H4 (cell line): ENCODE results near the gene ZKSCAN5. TPM values are rescaled to one million over a fixed set of nuclear protein-coding genes. Genes with fewer than 3 reads are reported as not detected.
A peak's percentile ranks its signal among the peaks of the same experiment; 100 is the strongest.
"Not testable (repeated sequence)": the region's sequence is repeated elsewhere in the genome, so short reads cannot be mapped to it uniquely, and the experiment has no call there.

Source experiments
- DNase-seq: peaks from one replicate; pipeline ENCODE4 v3.0.0-alpha.2; 2015; ENCODE audit warnings: low spot score
- total RNA-seq: library from RNA; depleted of rRNA; stranded (reverse); fragments of >200 nt; shearing (Covaris generic); gene quantifications from 2 replicates; pipeline ENCODE4 v1.2.3, GENCODE V29; 2014

Gene ZKSCAN5
- total RNA-seq, 1 experiment from 2014 or later: 13.6 TPM

DNA sequence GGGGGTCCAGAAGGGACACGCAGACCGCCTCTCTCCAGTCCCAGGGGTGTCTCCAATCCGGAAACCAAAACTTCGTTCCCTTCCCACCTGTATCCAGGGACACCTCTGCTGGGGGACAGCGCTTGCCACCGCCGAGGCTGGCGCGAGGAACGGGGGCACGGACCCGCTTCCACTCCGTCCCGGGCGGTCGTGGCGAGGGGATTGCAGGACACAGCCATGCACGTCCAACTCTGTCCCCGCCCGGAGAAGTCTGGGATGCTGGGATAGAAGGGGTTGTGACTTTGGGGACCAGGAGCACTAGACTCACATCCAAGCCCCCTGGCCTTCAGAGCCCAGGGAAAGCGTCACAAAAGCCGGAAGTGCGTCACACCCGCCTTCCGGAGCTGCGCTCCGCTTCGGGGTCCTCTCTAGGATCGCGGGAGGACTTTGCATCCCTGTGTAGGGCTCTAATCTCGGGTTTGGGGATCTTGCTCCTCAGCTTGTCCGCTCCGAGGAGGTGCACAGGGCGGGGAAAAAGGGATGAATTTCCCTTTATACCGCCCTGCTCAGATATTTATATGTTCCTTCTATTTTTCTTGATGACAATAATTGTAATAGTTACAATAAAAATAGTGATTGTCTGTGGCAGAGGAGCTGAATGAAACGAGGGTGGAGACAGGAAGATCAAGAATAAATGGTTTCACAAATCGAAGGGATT is 47.5 kb downstream of the ZKSCAN5 start, which contains the start of gene FAM200A:
Gene FAM200A, minus strand, starts transcription at position 348 of the 697 bp plus-strand sequence. CDS start 3,707 bp downstream, outside the sequence.
- DNase-seq: peak; percentile 88

DNA sequence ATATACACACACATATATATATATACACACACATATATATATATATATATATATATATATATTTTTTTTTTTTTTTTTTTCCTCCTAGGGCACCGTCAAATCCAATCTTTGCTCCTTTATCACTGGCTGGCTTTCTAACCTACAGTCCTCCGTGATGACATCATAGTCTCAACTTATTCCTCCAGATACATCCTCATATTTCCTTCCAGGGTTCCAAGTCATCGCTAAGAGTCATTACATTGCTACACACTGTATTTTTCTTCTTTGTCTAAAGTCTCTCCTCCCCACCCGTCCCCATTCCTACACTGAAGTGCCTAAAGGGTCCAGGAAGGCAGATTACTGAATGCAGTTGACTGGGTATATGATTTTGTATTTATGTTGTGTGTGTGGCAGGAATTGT is 48.6 kb downstream of the ZKSCAN5 start:
- no peak for DNase-seq

- no peak for DNase-seq
Observed at GRCh38 chr7:99554939-99555338, 50.5 kb downstream of the ZKSCAN5 start.

GRCh38 chr7:99557196-99557607 is 52.7 kb downstream of the ZKSCAN5 start:
- DNase-seq: no peak

- DNase-seq: no peak
Observed at GRCh38 chr7:99557940-99558305, 53.5 kb downstream of the ZKSCAN5 start.

GRCh38 chr7:99558306-99559174 is 54.1 kb downstream of the ZKSCAN5 start, which contains the start of gene ZNF655:
Gene ZNF655 (plus strand): TSS chr7:99558642. CDS start chr7:99560560, 1,918 bp downstream.
- DNase-seq: peak; percentile 87

DNA sequence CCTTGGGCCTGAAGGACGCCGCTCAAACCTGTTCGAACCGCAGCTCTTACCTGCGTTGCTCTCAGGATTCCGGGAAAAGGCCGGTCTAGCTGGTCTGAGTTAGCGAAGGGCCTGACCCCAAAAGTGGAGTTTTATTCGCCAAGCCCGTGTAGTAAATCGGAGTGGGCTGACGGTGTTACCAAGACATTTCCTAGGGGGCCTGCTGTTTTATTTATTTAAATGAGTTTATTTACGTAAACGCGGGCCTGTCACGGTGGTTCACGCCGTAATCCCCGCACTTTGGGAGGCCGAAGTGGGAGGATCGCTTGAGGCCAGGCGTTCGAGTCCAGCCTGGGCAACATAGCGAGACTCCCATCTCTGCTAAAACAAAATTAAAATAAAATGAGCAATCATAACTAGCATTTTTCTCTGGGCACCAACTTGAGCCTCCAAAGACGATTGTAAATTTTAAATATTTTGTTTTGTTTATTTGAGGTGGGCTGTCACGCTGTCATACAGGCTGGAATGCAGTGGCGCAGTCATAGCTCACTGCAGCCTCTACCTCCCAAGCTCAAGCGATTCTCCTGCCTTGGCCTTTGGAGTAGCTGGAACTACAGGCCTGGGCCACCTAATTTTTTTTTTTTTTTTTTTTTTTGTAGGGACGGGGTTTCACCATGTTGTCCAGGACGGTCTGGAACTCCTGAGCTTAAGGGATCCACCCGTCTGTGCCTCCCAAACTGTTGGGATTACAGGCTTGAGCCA is 54.9 kb downstream of the ZKSCAN5 start:
- DNase-seq: no peak

DNA sequence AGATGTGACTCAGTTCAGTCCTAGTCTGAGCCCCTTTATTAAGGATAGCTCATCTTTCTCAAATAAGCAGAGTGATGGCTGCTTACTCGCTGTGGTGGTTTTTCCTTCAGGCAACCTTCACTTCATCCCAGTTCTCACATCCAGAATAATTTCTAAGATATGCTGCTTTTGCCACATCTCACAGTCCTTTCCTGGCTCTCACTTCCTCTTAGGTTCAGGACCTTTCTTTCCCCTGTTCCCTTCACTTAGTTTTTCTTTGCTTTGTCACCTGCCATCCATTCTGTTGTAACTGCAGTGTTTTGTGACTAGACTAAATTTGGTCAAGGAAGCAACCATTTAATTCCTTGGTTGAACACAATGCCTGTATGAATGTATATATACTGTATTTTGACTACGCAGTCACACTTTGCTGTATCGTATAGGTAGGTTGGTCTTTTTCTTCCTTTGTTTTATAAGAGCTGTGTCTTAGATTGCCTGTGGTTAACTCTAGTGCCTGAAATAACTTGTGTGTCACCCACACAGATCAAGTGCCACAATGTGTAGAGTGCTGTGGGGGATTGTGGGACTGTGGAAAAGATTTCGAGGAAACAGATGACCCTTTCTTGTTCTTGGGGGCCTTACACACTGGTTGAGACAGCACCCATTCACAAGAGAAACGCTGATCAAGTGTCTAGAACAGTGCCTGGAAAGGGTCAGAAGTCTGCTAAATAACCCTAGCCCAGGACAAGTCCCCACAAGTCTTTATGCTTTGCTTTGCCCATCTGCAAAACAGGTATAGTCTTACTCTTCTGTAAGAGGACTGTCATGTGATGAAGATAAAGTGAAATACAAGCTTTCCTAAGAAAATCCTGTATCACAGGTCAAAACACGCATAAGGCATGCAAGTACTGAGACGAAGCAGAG is 56.6 kb downstream of the ZKSCAN5 start:
- DNase-seq: no peak

DNA sequence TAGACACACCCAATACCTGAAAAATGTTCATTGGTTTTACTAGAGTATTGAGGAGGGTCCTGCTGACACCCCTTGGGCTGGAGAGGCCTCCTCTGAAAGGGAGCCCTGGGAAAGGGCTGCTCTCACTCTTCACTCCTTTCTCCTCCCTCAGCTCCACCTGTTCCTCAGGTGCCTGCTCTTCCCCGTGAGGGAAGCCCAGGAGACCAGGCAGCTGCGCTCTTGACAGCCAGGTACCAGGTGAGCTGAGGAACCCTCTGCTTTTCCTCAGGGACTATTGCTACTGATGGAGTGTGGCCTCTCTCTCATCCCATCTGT is 57.2 kb downstream of the ZKSCAN5 start:
- no peak for DNase-seq

DNA sequence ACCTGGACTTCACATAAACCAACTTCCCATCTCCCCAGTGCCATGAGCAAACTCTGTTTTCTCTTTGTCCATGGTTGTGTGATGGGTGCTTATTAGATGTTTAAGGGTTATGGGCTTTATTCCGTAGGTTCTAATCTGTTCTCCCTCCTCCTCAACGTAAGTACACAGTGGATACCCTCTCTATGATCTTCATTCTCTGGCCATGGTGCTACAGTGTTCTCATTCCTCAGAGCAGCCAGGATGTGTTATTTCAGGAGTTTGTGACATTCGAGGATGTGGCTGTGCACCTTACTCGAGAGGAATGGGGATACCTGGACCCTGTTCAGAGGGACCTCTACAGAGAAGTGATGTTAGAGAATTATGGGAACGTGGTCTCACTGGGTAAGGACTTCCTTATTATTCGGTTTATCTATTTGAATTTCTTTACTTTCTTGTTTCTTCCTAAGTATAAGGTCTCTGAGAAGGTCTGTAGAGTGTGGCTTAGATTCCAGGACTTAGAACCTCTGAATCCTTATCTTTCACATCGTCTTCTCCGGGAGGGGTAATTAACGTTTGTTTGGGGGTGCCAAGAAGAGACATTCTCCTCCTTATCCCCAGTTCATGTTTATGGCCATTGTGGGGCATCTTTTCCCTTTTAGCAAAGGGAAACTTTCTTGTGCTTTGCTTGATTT is 57.8 kb downstream of the ZKSCAN5 start:
- DNase-seq: no peak

GRCh38 chr7:99562832-99563231 is 58.4 kb downstream of the ZKSCAN5 start:
- peak; percentile 97 for DNase-seq

DNA sequence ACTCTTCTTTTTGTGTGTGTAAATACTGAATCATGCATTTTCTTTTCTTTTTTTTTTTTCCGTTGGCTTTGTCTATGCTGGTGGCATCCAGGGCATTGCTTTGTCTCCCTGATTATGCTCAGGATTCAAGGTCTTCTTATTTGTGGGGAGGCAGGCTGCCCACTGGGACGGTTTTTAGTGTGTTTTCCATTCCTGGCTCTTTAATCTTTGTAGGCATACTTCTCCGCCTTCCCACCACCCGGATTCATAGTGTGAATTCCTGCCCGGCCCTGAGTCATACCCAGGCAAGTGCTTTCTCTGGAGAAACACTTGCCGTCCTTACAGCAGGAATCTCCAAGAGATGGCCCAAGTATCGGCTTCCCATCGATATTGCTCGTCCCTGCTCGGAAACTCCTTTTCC is 59.2 kb downstream of the ZKSCAN5 start:
- DNase-seq: peak; percentile 29

DNA sequence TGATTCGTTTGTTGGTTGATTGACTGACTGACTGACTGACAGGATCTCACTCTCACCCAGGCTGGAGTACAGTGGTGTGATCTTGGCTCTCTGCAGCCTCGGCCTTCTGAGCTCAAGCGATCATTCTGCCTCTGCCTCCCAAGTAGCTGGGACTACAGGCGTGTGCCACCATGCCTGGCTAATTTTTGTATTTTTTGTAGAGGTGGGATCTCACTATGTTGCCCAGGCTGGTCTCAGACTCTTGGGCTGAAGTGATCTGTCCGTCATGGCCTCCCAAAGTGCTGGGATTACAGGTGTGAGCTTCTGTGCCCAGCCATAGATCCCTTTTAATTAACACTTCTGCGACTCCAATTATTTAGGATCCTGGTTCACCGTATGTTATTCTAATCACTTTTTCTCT is 64.3 kb downstream of the ZKSCAN5 start:
- DNase-seq: not testable (repeated sequence)

DNA sequence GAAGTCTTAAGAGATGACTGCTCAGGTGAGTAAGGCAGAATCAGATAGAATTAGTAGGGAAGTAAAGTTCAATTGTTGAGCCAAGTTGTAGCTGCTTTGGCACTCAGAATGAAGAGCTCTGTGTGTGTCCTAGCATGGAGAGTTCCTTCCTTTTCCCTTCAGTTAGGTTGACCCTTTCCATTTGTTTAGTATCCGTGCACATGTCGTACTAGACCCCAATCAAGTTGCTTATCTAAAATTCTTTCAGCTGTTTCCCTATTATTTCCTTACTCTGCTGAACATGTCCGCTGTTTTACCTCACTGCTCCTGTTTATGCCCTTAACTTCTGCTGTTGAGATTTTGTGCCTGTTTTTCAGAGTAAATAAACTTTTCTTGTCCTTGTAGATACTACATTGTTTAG is 67.3 kb downstream of the ZKSCAN5 start:
- no peak for DNase-seq

DNA sequence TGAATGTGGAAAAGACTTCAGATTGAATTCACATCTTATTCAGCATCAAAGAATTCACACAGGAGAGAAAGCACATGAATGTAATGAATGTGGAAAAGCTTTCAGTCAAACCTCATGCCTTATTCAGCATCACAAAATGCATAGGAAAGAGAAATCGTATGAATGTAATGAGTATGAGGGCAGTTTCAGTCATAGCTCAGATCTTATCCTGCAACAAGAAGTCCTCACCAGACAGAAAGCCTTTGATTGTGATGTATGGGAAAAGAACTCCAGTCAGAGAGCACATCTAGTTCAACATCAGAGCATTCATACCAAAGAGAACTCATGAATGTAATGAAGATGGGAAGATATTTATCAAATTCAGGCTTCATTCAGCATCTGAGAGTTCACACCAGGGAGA is 68.8 kb downstream of the ZKSCAN5 start:
- no peak for DNase-seq

- DNase-seq: no peak
Observed at GRCh38 chr7:99576251-99576650, 71.8 kb downstream of the ZKSCAN5 start.

DNA sequence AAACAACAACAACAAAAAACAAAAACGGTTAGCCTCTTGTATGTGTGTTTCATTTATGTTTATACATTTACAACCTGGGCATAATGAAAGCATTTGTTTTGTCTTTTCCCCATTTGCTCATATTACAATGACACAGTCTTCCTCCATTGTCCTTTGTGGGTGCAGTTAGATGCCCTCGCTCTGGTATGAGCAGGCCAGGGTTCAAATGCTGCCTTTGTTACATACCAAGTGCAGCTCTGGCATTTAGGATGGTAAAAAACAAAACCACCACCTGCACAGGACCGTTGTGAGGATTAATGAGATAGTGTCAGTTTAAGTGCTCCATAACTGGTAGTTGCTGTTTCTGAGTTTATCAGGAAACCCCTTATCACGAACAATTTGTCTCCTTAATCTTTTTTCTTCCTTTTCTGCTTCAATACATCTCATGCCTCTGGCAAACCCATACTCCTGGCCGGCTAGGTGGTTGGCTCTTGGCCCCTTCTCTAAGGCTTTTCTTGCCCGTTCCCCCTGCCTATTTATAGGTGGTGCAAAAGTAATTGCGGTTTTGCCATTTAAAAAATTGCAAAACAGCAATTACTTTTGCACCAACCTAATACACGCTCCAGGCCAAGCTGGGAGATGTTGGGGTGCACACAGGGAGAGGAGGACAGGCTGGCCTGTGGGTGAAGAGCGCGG is 75.0 kb downstream of the ZKSCAN5 start:
- no peak for DNase-seq

GRCh38 chr7:99579956-99580777 is 75.7 kb downstream of the ZKSCAN5 start:
- no peak for DNase-seq

GRCh38 chr7:99580778-99581332 is 76.4 kb downstream of the ZKSCAN5 start:
- DNase-seq: not testable (repeated sequence)
